K562 (cell line): ENCODE results near the gene GNL3. TPM values are rescaled to one million over a fixed set of nuclear protein-coding genes. Genes with fewer than 3 reads are reported as not detected.
A peak's percentile ranks its signal among the peaks of the same experiment; 100 is the strongest.

Source experiments
- ATAC-seq: fragments of 200-7000 bp; cut with Tn5 transposase; 3 replicates; pipeline ENCODE4 v1.9.1; 2020; ENCODE audit warnings: moderate library complexity
- BruUV-seq: library from RNA; stranded (reverse); fragments of 400-500 nt; replicated peaks from 2 replicates; lab custom pipeline; 2021; lab: Mats Ljungman, UMichigan
- CTCF ChIA-PET: fragments of 300-600 bp; formaldehyde crosslinking; extraction: SDS; loops from one replicate; lab custom pipeline; 2021; ENCODE audit warnings: low intra/inter-chr PET ratio; lab: Yijun Ruan, JAX
- POLR2A ChIA-PET: fragments of 300-600, 350-650 bp; sonication (Branson Sonifier 250); formaldehyde crosslinking; extraction: SDS; loops from one replicate; lab custom pipeline; 2021; ENCODE audit warnings: antibody characterized with exemption, inconsistent platforms; lab: Yijun Ruan, JAX
- DNase-seq, 4 experiments: peaks; one replicate each; pipeline versions ENCODE4 v3.0.0 to v3.0.0-alpha.2; 2011 to 2018; ENCODE audit warnings: low spot score in 3 of 4, mixed read lengths in 3 of 4; ENCODE audit errors: extremely low read depth in 1 of 4
- FAIRE-seq: peaks from 2 replicates; lab custom pipeline; 2011; peaks lifted over from hg19 to GRCh38; lab: Jason Lieb, UNC
- H2AFZ ChIP-seq: 2 replicates; pipeline ENCODE4 v1.6.0; 2011; ENCODE audit warnings: low read depth, low read length, control low read depth, inconsistent platforms
- H3K27ac ChIP-seq: fragments of 200-600 bp; 3 replicates; pipeline ENCODE4 v1.8.0; 2011; ENCODE audit warnings: low read depth, mild to moderate bottlenecking, control low read depth, inconsistent platforms, low read length, moderate library complexity, mixed read lengths; ENCODE audit errors: extremely low read depth
- H3K27me3 ChIP-seq, 2 experiments: fragments of 300-600 bp in 1 of 2; 2 replicates in 1 of 2; 3 replicates in 1 of 2; pipeline versions ENCODE4 v1.6.0 to v1.8.0; 2011; ENCODE audit warnings: inconsistent platforms in 2 of 2, low read length in 2 of 2, mild to moderate bottlenecking in 1 of 2, mixed read lengths in 1 of 2, moderate library complexity in 1 of 2; ENCODE audit not compliant: control insufficient read depth in 2 of 2, insufficient read depth in 2 of 2
- H3K36me3 ChIP-seq: fragments of 300-600 bp; 3 replicates; pipeline ENCODE4 v1.8.0; 2011; ENCODE audit warnings: mild to moderate bottlenecking, low read length, inconsistent platforms; ENCODE audit not compliant: control insufficient read depth, insufficient read depth
- H3K4me1 ChIP-seq, 2 experiments: fragments of 200-600 bp in 1 of 2; replicated peaks in 1 of 2; 2 replicates in 1 of 2; 3 replicates in 1 of 2; pipeline versions ENCODE4 v1.5.1 to v1.8.0; 2011; ENCODE audit warnings: inconsistent platforms in 2 of 2, low read length in 2 of 2, mild to moderate bottlenecking in 1 of 2, mixed read lengths in 1 of 2, moderate library complexity in 1 of 2; ENCODE audit not compliant: control insufficient read depth in 2 of 2, insufficient read depth in 2 of 2
- H3K4me2 ChIP-seq: 2 replicates; pipeline ENCODE4 v1.6.1; 2011; ENCODE audit warnings: low read length, control low read depth, inconsistent platforms, mixed read lengths; ENCODE audit not compliant: insufficient read depth
- H3K4me3 ChIP-seq: fragments of 200-600 bp; sonication (generic), shearing (Covaris generic); 2 replicates; pipeline ENCODE4 v1.5.1; 2016; ENCODE audit warnings: control low read depth, inconsistent platforms
- H3K79me2 ChIP-seq: fragments of 200-600 bp; 3 replicates; pipeline ENCODE4 v1.8.0; 2011; ENCODE audit warnings: low read length, inconsistent platforms; ENCODE audit not compliant: control insufficient read depth, insufficient read depth
- H3K9ac ChIP-seq, 2 experiments: 2 replicates each; pipeline versions ENCODE4 v1.6.0 to v1.6.1; 2011; ENCODE audit warnings: low read depth in 2 of 2, low read length in 2 of 2, control low read depth in 1 of 2, inconsistent platforms in 1 of 2, mild to moderate bottlenecking in 1 of 2, mixed read lengths in 1 of 2; ENCODE audit not compliant: insufficient read depth in 1 of 2
- H3K9me1 ChIP-seq: one replicate; pipeline ENCODE4 v1.6.0; 2011; ENCODE audit warnings: inconsistent platforms, mild to moderate bottlenecking, low read length, moderate library complexity; ENCODE audit not compliant: control insufficient read depth, insufficient read depth
- H3K9me3 ChIP-seq: replicated peaks from 2 replicates; pipeline ENCODE4 v1.5.1; 2011; ENCODE audit warnings: low read depth, low read length, inconsistent platforms; ENCODE audit not compliant: control insufficient read depth, insufficient read depth
- H4K20me1 ChIP-seq: replicated peaks from 2 replicates; pipeline ENCODE4 v1.6.1; 2011; ENCODE audit warnings: low read length, inconsistent platforms, mixed read lengths; ENCODE audit not compliant: control insufficient read depth, insufficient read depth
- ATF7 ChIP-seq: fragments of 450-650 bp; IDR thresholded peaks from 2 replicates; pipeline ENCODE4 v1.7.1; 2014; ENCODE audit warnings: mild to moderate bottlenecking, moderate library complexity
- CREM ChIP-seq: IDR thresholded peaks from 2 replicates; pipeline ENCODE4 v1.6.1; 2014; ENCODE audit warnings: antibody characterized with exemption, low read depth
- ESRRA ChIP-seq: fragments of 450-650 bp; IDR thresholded peaks from 2 replicates; pipeline ENCODE4 v1.6.1; 2014; ENCODE audit warnings: low read depth, mild to moderate bottlenecking, moderate library complexity, borderline replicate concordance
- FOS ChIP-seq: IDR thresholded peaks from 3 replicates; pipeline ENCODE4 v1.6.1; 2011; ENCODE audit not compliant: insufficient read length; ENCODE audit errors: extremely low read depth
- FOSL1 ChIP-seq: fragments of 200-800 bp; sonication (Bioruptor generic); conservative IDR thresholded peaks from 2 replicates; pipeline ENCODE4 v1.6.1; 2016; ENCODE audit warnings: missing genetic modification characterization, missing compliant biosample characterization
- JUND ChIP-seq, 2 experiments: IDR thresholded peaks; 2 replicates in 1 of 2; 3 replicates in 1 of 2; pipeline ENCODE4 v1.6.1; 2011; ENCODE audit warnings: borderline replicate concordance in 2 of 2, low read depth in 2 of 2, low read length in 2 of 2, improper control_type of control experiment in 1 of 2, missing biosample characterization in 1 of 2, missing genetic modification characterization in 1 of 2, missing genetic modification reagents in 1 of 2
- NR1H2 ChIP-seq: sonication (generic); formaldehyde crosslinking; IDR thresholded peaks from 2 replicates; pipeline ENCODE4 v1.4.0; 2020; ENCODE audit warnings: mild to moderate bottlenecking, missing genetic modification reagents
- SMARCE1 ChIP-seq: fragments of 450-650 bp; IDR thresholded peaks from 2 replicates; pipeline ENCODE4 v1.7.1; 2016; ENCODE audit warnings: mild to moderate bottlenecking
- SOX6 ChIP-seq: fragments of 450-650 bp; IDR thresholded peaks from 2 replicates; pipeline ENCODE4 v1.6.1; 2014; ENCODE audit warnings: mild to moderate bottlenecking
- TEAD4 ChIP-seq, 2 experiments: sonication (generic) in 1 of 2; formaldehyde crosslinking in 1 of 2; IDR thresholded peaks; 2 replicates each; pipeline versions ENCODE4 v1.6.1 to v1.8.0; 2012 to 2022; ENCODE audit warnings: borderline replicate concordance in 1 of 2, inconsistent platforms in 1 of 2, low read length in 1 of 2, mild to moderate bottlenecking in 1 of 2, missing genetic modification reagents in 1 of 2
- YY1 ChIP-seq, 3 experiments: IDR thresholded peaks; 2 replicates each; pipeline ENCODE4 v1.6.1; 2011; ENCODE audit warnings: low read length in 2 of 3, mild to moderate bottlenecking in 2 of 3, moderate library complexity in 2 of 3, borderline replicate concordance in 1 of 3, control low read depth in 1 of 3, low read depth in 1 of 3; ENCODE audit not compliant: insufficient read depth in 3 of 3, insufficient replicate concordance in 2 of 3, control insufficient read depth in 1 of 3, insufficient read length in 1 of 3; ENCODE audit errors: extremely low read depth in 1 of 3
- ZKSCAN3 ChIP-seq: fragments of 250-450 bp; sonication (Bioruptor Pico); IDR thresholded peaks from 2 replicates; pipeline ENCODE4 v1.4.0; 2020
- WGBS: fragments of 100-300 bp; shearing (Covaris generic); methylation state at CpG from one replicate; pipeline ENCODE4 v1.1.6; 2016; ENCODE audit warnings: low coverage, mixed read lengths; ENCODE audit not compliant: insufficient coverage; ENCODE audit errors: missing lambda C conversion rate; 5-methylcytosine and 5-hydroxymethylcytosine counted together
- in situ Hi-C: fragments of 300-500 bp; cut with MboI; formaldehyde crosslinking; loops from 4 replicates; pipeline ENCODE4 v1.15.0; 2018; ENCODE audit warnings: inconsistent platforms, mixed read lengths
- intact Hi-C: fragments of 100-400 bp; cut with micrococcal nuclease; formaldehyde crosslinking; loops from 2 replicates; pipeline ENCODE4 v1.14.2; 2022
- polyA plus RNA-seq, 8 experiments: library from polyadenylated mRNA; depleted of rRNA in 4 of 8; stranded (reverse) in 5 of 8; unstranded in 3 of 8; fragments of >200 nt; fragmentation: Nextera tagmentation in 2 of 8; fragmentation: Illumina TruSeq in 1 of 8; extraction: Ambion mirVana in 2 of 8; extraction: Trizol in 1 of 8; gene quantifications; 2 replicates each; pipeline versions ENCODE4 v1.2.1 to v1.2.3, GENCODE V29; 2011 to 2014; ENCODE audit warnings: inconsistent platforms in 1 of 8, missing spikeins in 1 of 8
- total RNA-seq, 7 experiments: library from RNA; depleted of rRNA in 6 of 7; stranded (reverse); fragments of >200 nt in 6 of 7; fragmentation: Illumina TruSeq in 2 of 7; extraction: Trizol in 2 of 7; gene quantifications; 2 replicates each; pipeline versions ENCODE4 v1.2.1 to v1.2.3, GENCODE V29; 2011 to 2021; ENCODE audit warnings: low replicate concordance in 1 of 7
- TF ChIP-seq, protein P1 (sequence below): sonication (generic); formaldehyde crosslinking; IDR thresholded peaks from 2 replicates; pipeline ENCODE4 v1.9.0; 2022; ENCODE audit warnings: mild to moderate bottlenecking, missing genetic modification reagents
- TF ChIP-seq, protein P2 (sequence below), 2 experiments: fragments of 450-650 bp in 1 of 2; sonication (generic) in 1 of 2; formaldehyde crosslinking in 1 of 2; IDR thresholded peaks in 1 of 2; conservative IDR thresholded peaks in 1 of 2; 2 replicates each; pipeline versions ENCODE4 v1.6.1 to v1.8.1; 2016 to 2023; ENCODE audit warnings: mild to moderate bottlenecking in 2 of 2, moderate library complexity in 2 of 2, inconsistent platforms in 1 of 2, missing genetic modification reagents in 1 of 2
- TF ChIP-seq, protein P3 (sequence below), 2 experiments: fragments of 200-800 bp in 1 of 2; sonication (Bioruptor generic) in 1 of 2; sonication (generic) in 1 of 2; formaldehyde crosslinking in 1 of 2; IDR thresholded peaks in 1 of 2; conservative IDR thresholded peaks in 1 of 2; 2 replicates each; pipeline versions ENCODE4 v1.5.0 to v1.6.1; 2016 to 2020; ENCODE audit warnings: missing compliant biosample characterization in 1 of 2, missing genetic modification characterization in 1 of 2, missing genetic modification reagents in 1 of 2

GNL3 gene
- total and polyA plus RNA-seq, 9 of the 15 experiments (the other 6 are each of a cell fraction or from before 2014, with no cell fraction given) = 132 to 313 (median 220) TPM

DNA sequence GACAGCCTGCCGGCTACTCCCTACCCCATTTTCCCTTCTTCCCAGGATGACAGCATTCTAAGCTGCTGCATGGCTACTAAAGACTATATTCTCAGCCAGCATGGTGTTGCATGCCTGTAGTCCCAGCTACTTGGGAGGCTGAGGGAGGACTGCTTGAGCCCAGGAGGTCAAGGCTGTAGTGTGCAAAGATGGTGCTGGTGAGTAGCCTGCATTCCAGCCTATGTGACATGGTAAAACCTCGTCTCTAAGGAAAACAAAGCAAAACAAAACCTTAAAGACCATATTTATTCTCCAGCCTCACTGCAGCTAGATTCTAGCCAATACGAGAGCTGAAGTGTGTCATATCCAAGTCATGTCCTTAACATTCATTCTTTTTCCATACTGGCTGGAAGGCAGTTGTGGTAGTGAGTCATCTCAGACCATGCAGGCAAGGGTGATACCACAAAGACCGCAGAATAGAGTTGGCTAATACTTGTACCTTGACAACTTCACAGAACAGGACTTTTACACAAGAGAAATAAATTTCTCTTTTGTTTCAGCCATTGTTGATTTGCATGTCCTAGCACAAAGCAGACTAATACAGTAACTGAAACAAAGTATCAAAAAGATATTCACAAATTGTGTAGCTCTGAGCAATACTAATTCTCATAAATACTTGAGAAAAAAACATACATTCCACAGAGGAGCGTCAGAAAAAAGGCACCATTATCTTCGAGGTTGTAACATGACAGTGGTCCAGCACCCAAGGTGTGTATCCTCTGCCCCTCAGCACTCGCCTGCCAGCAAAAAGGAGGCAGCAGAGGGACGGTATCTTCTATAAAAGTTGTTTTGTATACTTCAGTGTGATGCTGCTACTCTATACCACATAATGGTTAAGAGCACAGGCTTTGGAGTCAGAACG is 15.0 kb upstream of the GNL3 start:
- H2AFZ ChIP-seq = 0 out of 2 replicates have a peak overlapping the region, but pooled peaks have one; percentile 9
- H3K4me1 ChIP-seq = peaks cover 0 to 14% of the 10 kb centered on the region in 2 experiments; a peak in 3 of 5 replicates
- H3K4me2 ChIP-seq = peak overlapping the region; percentile 20; the same call in 1 of the 2 replicates
- peak; percentile 91 for ATAC-seq
- no peak overlapping the region for H3K4me3 ChIP-seq
- CTCF ChIA-PET = no interaction called here
- POLR2A ChIA-PET = interaction anchor here (0.9 kb wide), 1 partner anchor 17 kb away, joined by 4 read pairs; no protein-coding TSS in a partner anchor
- H3K36me3 ChIP-seq = peaks cover 28% of the 10 kb centered on the region; the same call in 2 of the 3 replicates
- in situ Hi-C loops = no loop called here
- H4K20me1 ChIP-seq = no peaks in the 10 kb centered on the region
- no peaks in the 10 kb centered on the region for H3K27me3 ChIP-seq
- 24% methylated on average over 8 of the region's 9 CpGs for WGBS
- intact Hi-C loops = no loop called here
- H3K9me3 ChIP-seq = no peaks in the 10 kb centered on the region
- H3K9ac ChIP-seq = no peak overlapping the region
- peak in 3 of 4 experiments; percentile 18 to 65 (median 47) for DNase-seq
- H3K9me1 ChIP-seq = no peaks in the 10 kb centered on the region
- BruUV-seq = no TSS peak
- H3K27ac ChIP-seq = peak overlapping the region; percentile 47; the same call in 1 of the 3 replicates
- FAIRE-seq = peak; percentile 92
- H3K79me2 ChIP-seq = no peaks in the 10 kb centered on the region
- no peak for TF ChIP-seq ZKSCAN3 (CRISPR knock-in tag)
- TF ChIP-seq, protein P1, sequence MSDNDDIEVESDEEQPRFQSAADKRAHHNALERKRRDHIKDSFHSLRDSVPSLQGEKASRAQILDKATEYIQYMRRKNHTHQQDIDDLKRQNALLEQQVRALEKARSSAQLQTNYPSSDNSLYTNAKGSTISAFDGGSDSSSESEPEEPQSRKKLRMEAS (CRISPR knock-in tag) = peak; percentile 37; the same call in 1 of the 2 replicates
- TF ChIP-seq, protein P2, sequence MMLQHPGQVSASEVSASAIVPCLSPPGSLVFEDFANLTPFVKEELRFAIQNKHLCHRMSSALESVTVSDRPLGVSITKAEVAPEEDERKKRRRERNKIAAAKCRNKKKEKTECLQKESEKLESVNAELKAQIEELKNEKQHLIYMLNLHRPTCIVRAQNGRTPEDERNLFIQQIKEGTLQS (IDR thresholded peaks at IDR 0.05) = peak; percentile 79
- TF ChIP-seq, protein P2 (CRISPR knock-in tag; conservative IDR thresholded peaks at IDR 0.05) = peak; percentile 53; the same call in 1 of the 2 replicates
- 0 out of 2 replicates have a peak, but pooled peaks have one; percentile 34 for TF ChIP-seq CREM
- TF ChIP-seq, protein P3, sequence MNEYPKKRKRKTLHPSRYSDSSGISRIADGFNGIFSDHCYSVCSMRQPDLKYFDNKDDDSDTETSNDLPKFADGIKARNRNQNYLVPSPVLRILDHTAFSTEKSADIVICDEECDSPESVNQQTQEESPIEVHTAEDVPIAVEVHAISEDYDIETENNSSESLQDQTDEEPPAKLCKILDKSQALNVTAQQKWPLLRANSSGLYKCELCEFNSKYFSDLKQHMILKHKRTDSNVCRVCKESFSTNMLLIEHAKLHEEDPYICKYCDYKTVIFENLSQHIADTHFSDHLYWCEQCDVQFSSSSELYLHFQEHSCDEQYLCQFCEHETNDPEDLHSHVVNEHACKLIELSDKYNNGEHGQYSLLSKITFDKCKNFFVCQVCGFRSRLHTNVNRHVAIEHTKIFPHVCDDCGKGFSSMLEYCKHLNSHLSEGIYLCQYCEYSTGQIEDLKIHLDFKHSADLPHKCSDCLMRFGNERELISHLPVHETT (CRISPR knock-in tag; conservative IDR thresholded peaks at IDR 0.05 in 1 of 2, IDR thresholded peaks at IDR 0.05 in 1 of 2) = 0 out of 4 replicates have a peak, but pooled peaks of 1 of the 2 experiments have one; percentile 24
- peak; percentile 16; the same call in 1 of the 2 replicates for TF ChIP-seq ATF7
- 0 out of 2 replicates have a peak, but pooled peaks have one; percentile 12 for TF ChIP-seq SOX6
- TF ChIP-seq SMARCE1 = peak; percentile 74
- peak; percentile 98 for TF ChIP-seq FOSL1
- TF ChIP-seq JUND (IDR thresholded peaks at IDR 0.05; ENCODE audit: borderline replicate concordance, low read depth, low read length) = peak; percentile 91
- peak; percentile 82; the same call in 2 of the 3 replicates for TF ChIP-seq JUND (tag; IDR thresholded peaks at IDR 0.05; ENCODE audit: borderline replicate concordance, low read depth, low read length)
- no peak for TF ChIP-seq NR1H2 (CRISPR knock-in tag)
- peak in 1 of 3 experiments; percentile 21 for TF ChIP-seq YY1 (IDR thresholded peaks at IDR 0.05; ENCODE audit: borderline replicate concordance in 1 of 3, control insufficient read depth in 1 of 3, extremely low read depth in 1 of 3, insufficient read depth in 3 of 3, insufficient read length in 1 of 3, insufficient replicate concordance in 2 of 3, low read depth in 1 of 3, low read length in 2 of 3)
- TF ChIP-seq ESRRA = peak; percentile 80; the same call in 1 of the 2 replicates
- TF ChIP-seq TEAD4 (IDR thresholded peaks at IDR 0.05; ENCODE audit: low read length) = peak; percentile 65; the same call in 1 of the 2 replicates
- TF ChIP-seq TEAD4 (CRISPR knock-in tag; IDR thresholded peaks at IDR 0.05; ENCODE audit: borderline replicate concordance) = no peak
- peak; percentile 14 for TF ChIP-seq FOS
